ENCODE results near the gene NLK. TPM values are rescaled to one million over a fixed set of nuclear protein-coding genes. Genes with fewer than 3 reads are reported as not detected.
"Not testable (repeated sequence)": the region's sequence is repeated elsewhere in the genome, so short reads cannot be mapped to it uniquely, and the experiment has no call there.

NLK gene
- total RNA-seq, 4 donors from 2014 or later = 24.7 to 37.5 (median 32.4) TPM

DNA sequence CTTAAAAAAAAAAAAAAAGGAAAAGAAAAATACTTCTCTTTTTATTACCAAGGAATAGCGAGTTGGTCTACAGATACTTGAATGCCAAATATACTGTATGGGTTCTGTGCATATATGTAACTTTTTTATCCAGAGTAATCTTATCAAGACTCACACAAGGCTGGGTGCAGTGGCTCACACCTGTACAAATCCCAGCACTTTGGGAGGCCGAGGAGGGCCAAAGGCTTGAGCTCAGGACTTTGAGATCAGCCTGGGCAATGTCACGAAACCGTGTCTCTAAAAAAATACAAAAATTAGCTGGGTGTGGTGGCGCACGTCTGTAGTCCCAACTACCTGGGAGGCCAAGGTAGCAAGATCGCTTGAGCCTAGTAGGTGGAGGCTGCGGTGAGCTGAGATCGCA, 139.1 kb downstream of the NLK start:
- Histone ChIP-seq H3K4me1 (no peaks in the 10 kb centered on the region), H3K4me3 (no peak overlapping the region), H3K36me3 (peaks cover 0 to 28% (median 0%) of the 10 kb centered on the region in 3 donors), H3K27me3 (no peaks in the 10 kb centered on the region), H3K27ac (no peak overlapping the region), H3K9me3 (no peaks in the 10 kb centered on the region)
- TF ChIP-seq POLR2A (IDR thresholded peaks at IDR 0.05) (no peak), EP300 (IDR thresholded peaks at IDR 0.05) (no peak)
- TF ChIP-seq, protein P1, sequence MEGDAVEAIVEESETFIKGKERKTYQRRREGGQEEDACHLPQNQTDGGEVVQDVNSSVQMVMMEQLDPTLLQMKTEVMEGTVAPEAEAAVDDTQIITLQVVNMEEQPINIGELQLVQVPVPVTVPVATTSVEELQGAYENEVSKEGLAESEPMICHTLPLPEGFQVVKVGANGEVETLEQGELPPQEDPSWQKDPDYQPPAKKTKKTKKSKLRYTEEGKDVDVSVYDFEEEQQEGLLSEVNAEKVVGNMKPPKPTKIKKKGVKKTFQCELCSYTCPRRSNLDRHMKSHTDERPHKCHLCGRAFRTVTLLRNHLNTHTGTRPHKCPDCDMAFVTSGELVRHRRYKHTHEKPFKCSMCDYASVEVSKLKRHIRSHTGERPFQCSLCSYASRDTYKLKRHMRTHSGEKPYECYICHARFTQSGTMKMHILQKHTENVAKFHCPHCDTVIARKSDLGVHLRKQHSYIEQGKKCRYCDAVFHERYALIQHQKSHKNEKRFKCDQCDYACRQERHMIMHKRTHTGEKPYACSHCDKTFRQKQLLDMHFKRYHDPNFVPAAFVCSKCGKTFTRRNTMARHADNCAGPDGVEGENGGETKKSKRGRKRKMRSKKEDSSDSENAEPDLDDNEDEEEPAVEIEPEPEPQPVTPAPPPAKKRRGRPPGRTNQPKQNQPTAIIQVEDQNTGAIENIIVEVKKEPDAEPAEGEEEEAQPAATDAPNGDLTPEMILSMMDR (IDR thresholded peaks at IDR 0.05) = no peak
- DNase-seq (ENCODE audit: low spot score in 2 of 2) = no peak
- WGBS, 2 donors = 95% methylated on average over 9 of the region's 9 CpGs

DNA sequence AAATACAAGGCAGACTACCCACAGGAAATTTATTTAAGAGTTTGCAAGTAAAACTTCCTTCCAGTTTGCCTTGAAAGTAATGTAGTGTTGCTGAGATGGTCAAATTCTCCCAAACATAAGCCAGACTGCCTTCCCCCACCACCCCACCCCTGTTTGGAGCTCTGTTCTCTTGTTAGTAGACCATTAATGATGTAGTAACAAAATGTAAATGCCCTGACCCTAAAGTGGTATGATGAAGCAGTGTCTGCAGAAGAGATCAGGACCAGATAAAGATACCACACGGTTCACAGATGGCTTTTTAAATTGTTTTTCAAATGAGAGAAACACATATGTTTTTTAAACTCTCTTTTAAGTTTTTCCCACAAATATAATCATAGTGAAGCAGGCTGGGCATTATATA, 140.1 kb downstream of the NLK start:
- no peak overlapping the region for H3K4me3 ChIP-seq
- no peak for DNase-seq (ENCODE audit: low spot score in 2 of 2)
- no peak overlapping the region for H3K27ac ChIP-seq
- no peak for TF ChIP-seq EP300 (IDR thresholded peaks at IDR 0.05)
- TF ChIP-seq, protein P1 (IDR thresholded peaks at IDR 0.05) = no peak
- no peak for TF ChIP-seq POLR2A (IDR thresholded peaks at IDR 0.05)
- H3K36me3 ChIP-seq = peaks cover 0 to 30% (median 0%) of the 10 kb centered on the region in 3 donors
- H3K27me3 ChIP-seq = no peaks in the 10 kb centered on the region
- 50 to 68% methylated on average over 1 of the region's 1 CpG for WGBS, 2 donors
- H3K4me1 ChIP-seq = no peaks in the 10 kb centered on the region
- H3K9me3 ChIP-seq = no peaks in the 10 kb centered on the region

DNA sequence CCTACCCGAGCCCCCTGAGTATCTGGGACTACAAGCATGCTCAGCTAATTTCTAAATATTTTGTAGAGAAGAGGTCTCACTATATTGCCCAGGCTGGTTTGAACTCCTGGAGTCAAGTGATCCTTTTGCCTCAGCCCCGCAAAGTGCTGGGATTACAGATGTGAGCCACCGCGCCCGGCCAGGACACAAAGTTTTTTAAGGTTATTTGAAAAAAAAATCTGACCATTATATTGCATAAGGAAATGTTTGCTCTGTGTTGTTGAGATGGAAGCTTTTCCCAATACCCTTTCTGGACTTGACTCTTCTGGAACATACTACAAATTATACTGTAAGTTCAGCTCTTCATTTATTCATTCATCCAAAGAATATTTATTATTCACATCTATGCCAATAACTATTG, 143.2 kb downstream of the NLK start:
- TF ChIP-seq POLR2A (IDR thresholded peaks at IDR 0.05) (no peak), EP300 (IDR thresholded peaks at IDR 0.05) (no peak)
- TF ChIP-seq, protein P1 (IDR thresholded peaks at IDR 0.05) = no peak
- DNase-seq (ENCODE audit: low spot score in 2 of 2) = no peak
- H3K36me3 ChIP-seq = peaks cover 0 to 30% (median 0%) of the 10 kb centered on the region in 3 donors
- H3K4me3 ChIP-seq = no peak overlapping the region
- 97 to 100% methylated on average over 5 of the region's 5 CpGs for WGBS, 2 donors
- no peak overlapping the region for H3K27ac ChIP-seq
- H3K9me3 ChIP-seq = no peaks in the 10 kb centered on the region
- H3K4me1 ChIP-seq = peaks cover 0 to 12% (median 0%) of the 10 kb centered on the region in 4 donors
- no peaks in the 10 kb centered on the region for H3K27me3 ChIP-seq

DNA sequence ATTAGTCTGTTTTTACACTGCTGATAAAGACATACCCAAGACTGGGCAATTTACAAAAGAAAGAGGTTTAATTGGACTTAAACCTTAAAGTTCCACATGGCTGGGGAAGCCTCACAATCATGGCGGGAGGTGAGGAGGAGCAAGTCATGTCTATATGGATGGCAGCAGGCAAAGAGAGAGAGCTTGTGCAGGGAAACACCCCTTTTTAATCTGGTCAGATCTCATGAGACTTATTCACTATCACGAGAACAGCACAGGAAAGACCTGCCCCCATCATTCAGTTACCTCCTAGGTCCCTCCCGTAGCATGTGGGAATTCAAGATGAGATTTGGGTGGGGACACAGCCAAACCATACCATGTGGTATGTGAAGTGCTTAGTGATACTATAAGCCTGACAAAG, 144.0 kb downstream of the NLK start:
- H3K9me3 ChIP-seq; H3K27ac ChIP-seq; DNase-seq (ENCODE audit: low spot score in 2 of 2); H3K27me3 ChIP-seq; H3K4me3 ChIP-seq: not testable (repeated sequence)
- peaks cover 0 to 12% (median 0%) of the 10 kb centered on the region in 4 donors for H3K4me1 ChIP-seq
- H3K36me3 ChIP-seq = peaks cover 0 to 30% (median 0%) of the 10 kb centered on the region in 3 donors
- 92 to 96% methylated on average over 3 of the region's 3 CpGs for WGBS, 2 donors

DNA sequence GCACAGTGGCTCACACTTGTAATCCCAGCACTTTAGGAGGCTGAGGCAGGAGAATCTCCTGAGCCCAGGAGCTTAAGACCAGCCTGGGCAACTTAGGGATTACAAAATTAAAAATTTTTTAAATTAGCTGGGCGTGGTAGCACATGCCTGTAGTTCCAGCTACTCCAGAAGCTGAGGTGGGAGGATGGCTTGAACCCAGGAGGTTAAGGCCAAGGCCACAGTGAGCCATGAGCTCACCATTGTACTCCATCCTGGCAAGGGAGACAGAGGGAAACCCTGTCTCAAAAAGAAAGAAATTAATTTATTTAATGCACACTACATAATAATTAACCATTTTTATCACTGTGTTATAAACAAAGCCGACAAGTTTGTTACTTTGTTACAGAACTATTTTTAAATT, 145.5 kb downstream of the NLK start:
- H3K27ac ChIP-seq = no peak overlapping the region
- WGBS, 2 donors = 63 to 82% methylated on average over 2 of the region's 2 CpGs
- TF ChIP-seq, protein P1 (IDR thresholded peaks at IDR 0.05) = no peak
- TF ChIP-seq EP300 (IDR thresholded peaks at IDR 0.05) (no peak), POLR2A (IDR thresholded peaks at IDR 0.05) (no peak)
- no peak overlapping the region for H3K4me3 ChIP-seq
- peaks cover 0 to 13% (median 0%) of the 10 kb centered on the region in 4 donors for H3K4me1 ChIP-seq
- peaks cover 0 to 42% (median 0%) of the 10 kb centered on the region in 3 donors for H3K36me3 ChIP-seq
- DNase-seq (ENCODE audit: low spot score in 2 of 2) = no peak
- H3K27me3 ChIP-seq = no peaks in the 10 kb centered on the region
- H3K9me3 ChIP-seq = no peaks in the 10 kb centered on the region

DNA sequence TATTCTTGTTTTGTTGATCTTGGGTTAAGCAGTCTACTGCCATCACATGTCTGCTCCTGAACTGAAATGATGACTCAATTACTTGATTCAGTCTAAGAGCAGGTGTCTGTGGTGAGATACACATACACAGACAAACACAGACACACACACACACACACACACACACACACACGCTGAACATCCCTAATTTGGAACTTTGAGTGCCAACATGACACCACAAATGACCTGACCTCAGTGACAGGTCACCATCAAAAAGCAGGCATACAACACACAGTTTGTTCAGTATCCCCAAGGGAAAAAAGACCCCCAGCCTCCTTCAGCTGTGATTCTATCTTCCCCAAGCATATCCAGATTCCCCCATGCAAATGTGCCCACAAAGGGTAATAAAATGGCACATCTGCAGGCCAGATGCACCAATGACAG, 146.4 kb downstream of the NLK start:
- no peaks in the 10 kb centered on the region for H3K9me3 ChIP-seq
- peaks cover 0 to 17% (median 0%) of the 10 kb centered on the region in 4 donors for H3K4me1 ChIP-seq
- no peak overlapping the region for H3K4me3 ChIP-seq
- DNase-seq (ENCODE audit: low spot score in 2 of 2) = no peak
- TF ChIP-seq POLR2A (IDR thresholded peaks at IDR 0.05) (no peak), EP300 (IDR thresholded peaks at IDR 0.05) (no peak)
- TF ChIP-seq, protein P1 (IDR thresholded peaks at IDR 0.05) = no peak
- peaks cover 0 to 47% (median 0%) of the 10 kb centered on the region in 3 donors for H3K36me3 ChIP-seq
- 20 to 33% methylated on average over 1 of the region's 1 CpG for WGBS, 2 donors
- peak overlapping the region in 1 of 4 donors; percentile 44 for H3K27ac ChIP-seq
- no peaks in the 10 kb centered on the region for H3K27me3 ChIP-seq

All from tibial nerve (tissue), 4 donors.